Keratinocyte (primary cell): ENCODE data around the gene FAM117A. TPM values are rescaled to one million over a fixed set of nuclear protein-coding genes. Genes with fewer than 3 reads are reported as not detected.

ENCODE experiments used
- DNase-seq: peaks from one replicate; pipeline ENCODE4 v3.0.0-alpha.2; 2011; ENCODE audit warnings: low read depth, missing footprints, low spot score
- FAIRE-seq: peaks from 2 replicates; lab custom pipeline; 2011; peaks lifted over from hg19 to GRCh38; lab: Jason Lieb, UNC
- H2AFZ ChIP-seq: 2 replicates; pipeline ENCODE4 v1.6.0; 2012; ENCODE audit warnings: low read length, control low read depth, inconsistent platforms; ENCODE audit not compliant: control insufficient read depth
- H3K27ac ChIP-seq: 2 replicates; pipeline ENCODE4 v1.5.1; 2011; ENCODE audit warnings: low read length; ENCODE audit not compliant: control insufficient read depth, insufficient read depth
- H3K27me3 ChIP-seq: 3 replicates; pipeline ENCODE4 v1.6.0; 2011; ENCODE audit warnings: low read length; ENCODE audit not compliant: control insufficient read depth, insufficient read depth; ENCODE audit errors: extremely low read depth
- H3K36me3 ChIP-seq, 2 experiments: 2 replicates in 1 of 2; 3 replicates in 1 of 2; pipeline ENCODE4 v1.5.1; 2011; ENCODE audit warnings: low read length in 2 of 2, mild to moderate bottlenecking in 1 of 2; ENCODE audit not compliant: control insufficient read depth in 2 of 2, insufficient read depth in 2 of 2; ENCODE audit errors: extremely low read depth in 1 of 2
- H3K4me1 ChIP-seq: 3 replicates; pipeline ENCODE4 v1.5.1; 2011; ENCODE audit warnings: low read length; ENCODE audit not compliant: control insufficient read depth, insufficient read depth; ENCODE audit errors: extremely low read depth
- H3K4me2 ChIP-seq: 3 replicates; pipeline ENCODE4 v1.6.0; 2011; ENCODE audit warnings: low read depth, low read length; ENCODE audit not compliant: control insufficient read depth, insufficient read depth; ENCODE audit errors: extremely low read depth
- H3K4me3 ChIP-seq, 3 experiments: fragments of 200-600 bp in 1 of 3; sonication (generic) in 1 of 3; 2 replicates in 2 of 3; 3 replicates in 1 of 3; pipeline ENCODE4 v1.5.1; 2011 to 2016; ENCODE audit warnings: low read length in 3 of 3, mild to moderate bottlenecking in 3 of 3, control low read depth in 2 of 3, inconsistent platforms in 1 of 3, low read depth in 1 of 3, mixed read lengths in 1 of 3, mixed run types in 1 of 3, moderate library complexity in 1 of 3; ENCODE audit not compliant: control insufficient read depth in 2 of 3, insufficient read depth in 2 of 3; ENCODE audit errors: extremely low read depth in 1 of 3
- H3K79me2 ChIP-seq: 2 replicates; pipeline ENCODE4 v1.6.0; 2012; ENCODE audit warnings: low read length; ENCODE audit not compliant: control insufficient read depth, insufficient read depth
- H3K9ac ChIP-seq: 3 replicates; pipeline ENCODE4 v1.6.0; 2011; ENCODE audit warnings: low read length; ENCODE audit not compliant: control insufficient read depth, insufficient read depth; ENCODE audit errors: extremely low read depth
- H3K9me1 ChIP-seq: 3 replicates; pipeline ENCODE4 v1.6.0; 2011; ENCODE audit warnings: low read length; ENCODE audit not compliant: control insufficient read depth, insufficient read depth; ENCODE audit errors: extremely low read depth
- H3K9me3 ChIP-seq: 2 replicates; pipeline ENCODE4 v1.5.1; 2012; ENCODE audit warnings: low read depth, low read length; ENCODE audit not compliant: control insufficient read depth
- H4K20me1 ChIP-seq: 3 replicates; pipeline ENCODE4 v1.6.0; 2011; ENCODE audit warnings: low read length; ENCODE audit not compliant: control insufficient read depth, insufficient read depth; ENCODE audit errors: extremely low read depth
- CTCF ChIP-seq, 3 experiments: IDR thresholded peaks in 1 of 3; conservative IDR thresholded peaks in 1 of 3; optimal IDR thresholded peaks in 1 of 3; 2 replicates in 2 of 3; 3 replicates in 1 of 3; pipeline versions ENCODE3 to v1.5.1; 2011; ENCODE audit warnings: low read length in 3 of 3, mild to moderate bottlenecking in 3 of 3, moderate library complexity in 2 of 3, control low read depth in 1 of 3, inconsistent platforms in 1 of 3; ENCODE audit not compliant: insufficient read depth in 2 of 3; ENCODE audit errors: extremely low read depth in 1 of 3
- EZH2 ChIP-seq: IDR thresholded peaks from one replicate; pipeline ENCODE4 v1.6.1; 2012; ENCODE audit warnings: inconsistent platforms, mild to moderate bottlenecking, low read length, moderate library complexity
- dilution Hi-C: fragments of 300-500 bp; cut with MboI; formaldehyde crosslinking; loops from one replicate; pipeline ENCODE4 v1.7.0; 2020; ENCODE audit warnings: low sequenced_read_pairs; ENCODE audit not compliant: extremely low pct_ligation_motif_present
- polyA plus RNA-seq, 5 experiments: library from polyadenylated mRNA; depleted of rRNA in 3 of 5; stranded (reverse) in 3 of 5; stranded (forward) in 1 of 5; unstranded in 1 of 5; fragments of >200 nt; gene quantifications; 1 replicate in 1 of 5; 2 replicates in 3 of 5; 3 replicates in 1 of 5; pipeline versions ENCODE4 v1.2.1 to v1.2.3, GENCODE V29; 2011 to 2012; ENCODE audit warnings: missing spikeins in 2 of 5, low read depth in 1 of 5, low replicate concordance in 1 of 5

FAM117A gene
- polyA plus RNA-seq, 1 donor (not counting 4 experiments of a cell fraction or from before 2014, with no cell fraction given), result 4.7 TPM

GRCh38 chr17:49749730-49750129, 14.2 kb downstream of the FAM117A start:
- Histone ChIP-seq H3K27me3 (no peaks in the 10 kb centered on the region), H3K9ac (no peak overlapping the region), H2AFZ (no peak overlapping the region), H4K20me1 (no peaks in the 10 kb centered on the region), H3K36me3 (no peaks in the 10 kb centered on the region), H3K9me3 (no peaks in the 10 kb centered on the region), H3K27ac (no peak overlapping the region), H3K4me1 (no peaks in the 10 kb centered on the region), H3K79me2 (no peaks in the 10 kb centered on the region), H3K9me1 (no peaks in the 10 kb centered on the region), H3K4me3 (no peak overlapping the region), H3K4me2 (no peak overlapping the region)
- dilution Hi-C loops, result no loop called here
- DNase-seq (no peak), FAIRE-seq (no peak)
- TF ChIP-seq EZH2, result no peak
- TF ChIP-seq CTCF (optimal IDR thresholded peaks at IDR 0.05 in 1 of 3, IDR thresholded peaks at IDR 0.05 in 1 of 3, conservative IDR thresholded peaks at IDR 0.05 in 1 of 3; ENCODE audit: extremely low read depth in 1 of 3, insufficient read depth in 2 of 3, low read length in 3 of 3), result no peak

- no peaks in the 10 kb centered on the region for H3K36me3 ChIP-seq
- no peaks in the 10 kb centered on the region for H3K79me2 ChIP-seq
- no peaks in the 10 kb centered on the region for H3K9me3 ChIP-seq
- H3K27ac ChIP-seq, result no peak overlapping the region
- no peak for TF ChIP-seq CTCF (optimal IDR thresholded peaks at IDR 0.05 in 1 of 3, IDR thresholded peaks at IDR 0.05 in 1 of 3, conservative IDR thresholded peaks at IDR 0.05 in 1 of 3; ENCODE audit: extremely low read depth in 1 of 3, insufficient read depth in 2 of 3, low read length in 3 of 3)
- TF ChIP-seq EZH2, result no peak
- dilution Hi-C loops, result no loop called here
- no peak overlapping the region for H2AFZ ChIP-seq
- no peaks in the 10 kb centered on the region for H3K9me1 ChIP-seq
- DNase-seq (no peak), FAIRE-seq (no peak)
- H3K4me2 ChIP-seq, result no peak overlapping the region
- H3K4me3 ChIP-seq, result no peak overlapping the region
- H3K27me3 ChIP-seq, result no peaks in the 10 kb centered on the region
- H3K9ac ChIP-seq, result no peak overlapping the region
- H3K4me1 ChIP-seq, result no peaks in the 10 kb centered on the region
- no peaks in the 10 kb centered on the region for H4K20me1 ChIP-seq
Observed at GRCh38 chr17:49748791-49749190, 15.1 kb downstream of the FAM117A start.
